OCI-LY7 (cell line): ENCODE results near the gene KRT9. TPM values are rescaled to one million over a fixed set of nuclear protein-coding genes. Genes with fewer than 3 reads are reported as not detected.

Experiments used
- BruUV-seq: library from RNA; stranded (reverse); fragments of 400-500 nt; replicated peaks from 2 replicates; lab custom pipeline; 2021; lab: Mats Ljungman, UMichigan
- CTCF ChIA-PET: fragments of 300-600 bp; sonication (Branson Sonifier 250); formaldehyde crosslinking; loops from one replicate; lab custom pipeline; 2022; ENCODE audit warnings: antibody characterized with exemption; ENCODE audit not compliant: unreplicated experiment; lab: Charles Lee
- POLR2A ChIA-PET: fragments of 300-600 bp; sonication (Branson Sonifier 250); formaldehyde crosslinking; loops from one replicate; lab custom pipeline; 2022; ENCODE audit warnings: antibody characterized with exemption; lab: Charles Lee
- DNase-seq: peaks from one replicate; pipeline ENCODE4 v3.0.0-alpha.2; 2015; ENCODE audit warnings: low spot score
- H2AFZ ChIP-seq: fragments of 200-600 bp; sonication (generic), shearing (Covaris generic); 2 replicates; pipeline ENCODE4 v1.6.1; 2014; ENCODE audit warnings: mild to moderate bottlenecking, antibody characterized with exemption, low read length, moderate library complexity
- H3K27ac ChIP-seq: fragments of 200-600 bp; sonication (generic); 2 replicates; pipeline ENCODE4 v1.5.1; 2014; ENCODE audit warnings: mixed run types, low read depth, mild to moderate bottlenecking, moderate library complexity, low read length, inconsistent platforms; ENCODE audit not compliant: poor library complexity, severe bottlenecking
- H3K36me3 ChIP-seq: fragments of 200-600 bp; sonication (generic); 2 replicates; pipeline ENCODE4 v1.6.1; 2014; ENCODE audit warnings: mild to moderate bottlenecking, antibody characterized with exemption, low read length, moderate library complexity, mixed read lengths; ENCODE audit not compliant: insufficient read depth
- H3K4me1 ChIP-seq: fragments of 200-600 bp; sonication (generic); 2 replicates; pipeline ENCODE4 v1.5.1; 2014; ENCODE audit warnings: mild to moderate bottlenecking, low read length; ENCODE audit not compliant: insufficient read depth, poor library complexity, severe bottlenecking
- H3K4me2 ChIP-seq: fragments of 200-600 bp; sonication (generic); 2 replicates; pipeline ENCODE4 v1.6.1; 2014; ENCODE audit warnings: mild to moderate bottlenecking, low read length
- H3K4me3 ChIP-seq: fragments of 200-600 bp; sonication (generic); 2 replicates; pipeline ENCODE4 v1.5.1; 2014; ENCODE audit warnings: mild to moderate bottlenecking, low read depth, low read length; ENCODE audit not compliant: poor library complexity, severe bottlenecking
- H3K79me2 ChIP-seq: fragments of 200-600 bp; sonication (generic); 2 replicates; pipeline ENCODE4 v1.6.1; 2016; ENCODE audit warnings: low read depth, mild to moderate bottlenecking, low read length, moderate library complexity, mixed read lengths; ENCODE audit not compliant: insufficient read depth
- H3K9me2 ChIP-seq: fragments of 200-600 bp; sonication (generic); 2 replicates; pipeline ENCODE4 v1.6.1; 2016; ENCODE audit warnings: mild to moderate bottlenecking, low read length, mixed read lengths; ENCODE audit not compliant: insufficient read depth
- H3K9me3 ChIP-seq: fragments of 200-600 bp; sonication (generic); 2 replicates; pipeline ENCODE4 v1.6.1; 2014; ENCODE audit warnings: mild to moderate bottlenecking, mixed run types, low read length, mixed read lengths
- H4K20me1 ChIP-seq: fragments of 200-600 bp; sonication (generic); 2 replicates; pipeline ENCODE4 v1.6.1; 2014; ENCODE audit warnings: mild to moderate bottlenecking, antibody characterized with exemption, low read length, moderate library complexity, mixed read lengths; ENCODE audit not compliant: insufficient read depth
- EZH2phosphoT487 ChIP-seq: fragments of 200-600 bp; sonication (generic); IDR thresholded peaks from 2 replicates; pipeline ENCODE4 v1.6.1; 2018; ENCODE audit warnings: low read depth, borderline replicate concordance, mild to moderate bottlenecking, mixed run types, antibody characterized with exemption, low read length, moderate library complexity, mixed read lengths
- intact Hi-C: fragments of 100-400 bp; cut with micrococcal nuclease; formaldehyde crosslinking; loops from one replicate; pipeline ENCODE4 v1.10.0; 2022; ENCODE audit not compliant: unreplicated experiment
- total RNA-seq, 2 experiments: library from RNA; depleted of rRNA in 1 of 2; stranded (reverse); fragments of >200 nt in 1 of 2; shearing (Covaris generic) in 1 of 2; gene quantifications; 2 replicates each; pipeline ENCODE4 v1.2.3, GENCODE V29; 2014 to 2022
- TF ChIP-seq, protein P1 (sequence below): fragments of 200-600 bp; sonication (generic); conservative IDR thresholded peaks from 2 replicates; pipeline ENCODE4 v1.5.1; 2014; ENCODE audit warnings: mild to moderate bottlenecking, antibody characterized with exemption, low read length, moderate library complexity, mixed read lengths

Gene KRT9
- total RNA-seq, 2 experiments from 2014 or later: not detected

DNA sequence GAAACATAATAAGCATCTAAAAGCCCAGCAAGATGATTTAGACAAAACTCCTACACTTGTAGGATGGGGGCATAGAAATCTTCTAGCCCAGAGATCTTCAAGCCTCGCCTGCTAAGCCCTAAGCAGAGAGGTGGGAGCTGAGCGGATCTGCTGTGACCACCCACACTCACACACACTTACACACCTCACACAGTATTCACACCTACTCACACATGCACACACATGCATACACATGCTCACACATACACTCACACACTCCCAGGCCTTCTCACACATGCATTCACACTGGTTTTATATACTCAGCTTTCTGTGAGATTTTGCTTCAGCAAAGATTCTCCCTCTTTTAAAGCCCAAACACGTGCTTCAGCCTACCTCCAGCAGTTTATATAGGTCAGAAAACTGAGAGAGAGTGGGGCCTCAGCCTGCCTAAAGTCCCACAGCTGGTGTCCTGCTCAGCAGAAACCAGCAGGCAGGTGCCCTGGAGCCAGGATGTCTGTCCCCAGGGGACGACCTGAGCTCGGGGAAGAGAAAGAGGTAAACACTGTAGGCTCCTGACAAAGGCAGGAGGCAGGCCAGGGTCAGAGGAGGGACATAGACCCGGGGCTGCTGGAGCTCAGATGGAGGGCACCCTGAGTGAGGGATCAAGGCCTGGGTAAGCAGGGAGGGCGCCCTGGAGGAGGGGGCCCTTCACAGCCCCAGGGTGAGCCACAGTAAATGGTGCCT, 31.7 kb downstream of the KRT9 start:
- Histone ChIP-seq H3K79me2 (no peaks in the 10 kb centered on the region), H4K20me1 (no peaks in the 10 kb centered on the region), H3K9me3 (no peaks in the 10 kb centered on the region), H3K4me2 (no peak overlapping the region), H3K4me1 (no peaks in the 10 kb centered on the region), H2AFZ (no peak overlapping the region), H3K36me3 (no peaks in the 10 kb centered on the region), H3K27ac (no peak overlapping the region), H3K4me3 (no peak overlapping the region), H3K9me2 (no peaks in the 10 kb centered on the region)
- no TSS peak for BruUV-seq
- CTCF ChIA-PET: interaction anchor here (0.6 to 0.9 kb wide), 2 partner anchors 9 to 108 kb away, joined by 3 to 4 read pairs; no protein-coding TSS in a partner anchor
- no peak for TF ChIP-seq EZH2phosphoT487
- TF ChIP-seq, protein P1, sequence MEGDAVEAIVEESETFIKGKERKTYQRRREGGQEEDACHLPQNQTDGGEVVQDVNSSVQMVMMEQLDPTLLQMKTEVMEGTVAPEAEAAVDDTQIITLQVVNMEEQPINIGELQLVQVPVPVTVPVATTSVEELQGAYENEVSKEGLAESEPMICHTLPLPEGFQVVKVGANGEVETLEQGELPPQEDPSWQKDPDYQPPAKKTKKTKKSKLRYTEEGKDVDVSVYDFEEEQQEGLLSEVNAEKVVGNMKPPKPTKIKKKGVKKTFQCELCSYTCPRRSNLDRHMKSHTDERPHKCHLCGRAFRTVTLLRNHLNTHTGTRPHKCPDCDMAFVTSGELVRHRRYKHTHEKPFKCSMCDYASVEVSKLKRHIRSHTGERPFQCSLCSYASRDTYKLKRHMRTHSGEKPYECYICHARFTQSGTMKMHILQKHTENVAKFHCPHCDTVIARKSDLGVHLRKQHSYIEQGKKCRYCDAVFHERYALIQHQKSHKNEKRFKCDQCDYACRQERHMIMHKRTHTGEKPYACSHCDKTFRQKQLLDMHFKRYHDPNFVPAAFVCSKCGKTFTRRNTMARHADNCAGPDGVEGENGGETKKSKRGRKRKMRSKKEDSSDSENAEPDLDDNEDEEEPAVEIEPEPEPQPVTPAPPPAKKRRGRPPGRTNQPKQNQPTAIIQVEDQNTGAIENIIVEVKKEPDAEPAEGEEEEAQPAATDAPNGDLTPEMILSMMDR: no peak
- POLR2A ChIA-PET: no interaction called here
- no peak for DNase-seq
- intact Hi-C loops: no loop called here

DNA sequence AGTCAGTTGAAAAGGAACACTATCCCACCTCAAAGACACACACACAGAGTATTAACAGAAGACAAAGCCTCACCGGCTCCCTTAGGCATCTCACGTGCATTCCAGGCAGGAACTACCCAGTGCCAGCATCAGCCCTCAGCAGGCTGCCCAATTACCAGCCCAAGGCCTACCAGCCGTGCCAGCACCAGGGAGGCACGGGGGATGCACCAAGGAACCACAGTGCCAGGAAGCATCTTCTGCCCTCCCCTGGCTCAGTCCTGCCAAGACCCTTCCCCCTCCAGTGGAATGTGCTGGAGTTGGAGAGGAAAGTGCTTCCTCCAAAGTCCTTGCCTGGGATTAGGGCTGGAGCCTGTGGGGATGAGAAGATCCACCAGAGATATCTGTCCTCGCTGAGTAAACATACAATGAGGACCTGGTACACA, 32.8 kb downstream of the KRT9 start:
- no TSS peak for BruUV-seq
- Histone ChIP-seq H3K4me1 (no peaks in the 10 kb centered on the region), H3K79me2 (no peaks in the 10 kb centered on the region), H3K4me2 (no peak overlapping the region), H3K27ac (no peak overlapping the region), H3K4me3 (no peak overlapping the region), H3K9me2 (no peaks in the 10 kb centered on the region), H2AFZ (no peak overlapping the region), H3K36me3 (no peaks in the 10 kb centered on the region), H4K20me1 (no peaks in the 10 kb centered on the region), H3K9me3 (no peaks in the 10 kb centered on the region)
- TF ChIP-seq, protein P1: no peak
- no peak for TF ChIP-seq EZH2phosphoT487
- ChIA-PET POLR2A (no interaction called here), CTCF (interaction anchor here (1.0 kb wide), 1 partner anchor 9 kb away, joined by 3 read pairs; no protein-coding TSS in a partner anchor)
- DNase-seq: no peak
- intact Hi-C loops: no loop called here

DNA sequence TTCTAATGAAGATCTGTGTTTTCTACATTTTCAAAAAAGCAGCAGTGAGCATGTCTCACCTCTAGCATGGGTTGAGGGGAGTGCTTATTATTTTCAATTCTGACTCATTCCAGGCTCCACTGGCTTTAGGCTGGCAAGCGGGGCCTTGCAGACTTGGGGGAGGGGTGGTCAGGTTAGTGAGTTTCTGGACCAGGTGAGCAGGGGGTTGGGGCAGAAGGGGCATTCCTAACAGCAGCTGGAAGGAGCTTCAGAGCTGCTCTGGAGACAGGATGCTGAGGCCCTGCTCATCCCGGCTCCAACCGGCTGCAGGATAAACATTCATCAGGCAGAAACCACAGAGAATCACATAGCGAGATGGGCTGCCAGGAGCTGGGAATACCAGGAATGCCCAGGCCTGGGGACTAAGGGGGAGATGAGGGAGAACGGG, 33.3 kb downstream of the KRT9 start:
- no peak for DNase-seq
- Histone ChIP-seq H3K27ac (no peak overlapping the region), H3K9me3 (no peaks in the 10 kb centered on the region), H3K9me2 (no peaks in the 10 kb centered on the region), H3K4me1 (no peaks in the 10 kb centered on the region), H2AFZ (no peak overlapping the region), H3K4me2 (no peak overlapping the region), H3K4me3 (no peak overlapping the region), H3K36me3 (no peaks in the 10 kb centered on the region), H3K79me2 (no peaks in the 10 kb centered on the region), H4K20me1 (no peaks in the 10 kb centered on the region)
- ChIA-PET CTCF (interaction anchor here (1.0 kb wide), 1 partner anchor 9 kb away, joined by 3 read pairs; no protein-coding TSS in a partner anchor), POLR2A (no interaction called here)
- TF ChIP-seq, protein P1: no peak
- TF ChIP-seq EZH2phosphoT487: no peak
- no TSS peak for BruUV-seq
- intact Hi-C loops: no loop called here
